ENCODE measurements around the gene APBB1IP.
"Not testable (repeated sequence)": the region's sequence is repeated elsewhere in the genome, so short reads cannot be mapped to it uniquely, and the experiment has no call there.

Gene APBB1IP

GRCh38 chr10:26579256-26580063 lies 141.3 kb downstream of the APBB1IP start:
- TF ChIP-seq CTCF (IDR thresholded peaks at IDR 0.05; ENCODE audit: low read depth, low read length, poor library complexity, severe bottlenecking) = no peak
- no peak for TF ChIP-seq EZH2phosphoT487 (IDR thresholded peaks at IDR 0.05; ENCODE audit: borderline replicate concordance, low read length)

GRCh38 chr10:26586211-26586610 lies 148.1 kb downstream of the APBB1IP start:
- TF ChIP-seq EZH2phosphoT487 (IDR thresholded peaks at IDR 0.05; ENCODE audit: borderline replicate concordance, low read length) (no peak), CTCF (IDR thresholded peaks at IDR 0.05; ENCODE audit: low read depth, low read length, poor library complexity, severe bottlenecking) (no peak)
- Histone ChIP-seq H3K9me2 (replicated peaks; ENCODE audit: control insufficient read depth, low read length) (no peaks in the 10 kb centered on the region), H3K27me3 (ENCODE audit: control insufficient read depth, low read length) (no peaks in the 10 kb centered on the region)

More at GRCh38 chr10:26579256-26580063, 141.3 kb downstream of the APBB1IP start:
- no peak overlapping the region for H3K4me3 ChIP-seq (ENCODE audit: low read length)
- no peaks in the 10 kb centered on the region for H4K20me1 ChIP-seq (ENCODE audit: control insufficient read depth, insufficient read depth, low read depth, low read length)
- no peak overlapping the region for H3K4me2 ChIP-seq (ENCODE audit: low read length)
- peaks cover 2% of the 10 kb centered on the region; the same call in 1 of the 2 replicates for H3F3A ChIP-seq (ENCODE audit: control insufficient read depth, insufficient read depth)
- H3K9me3 ChIP-seq (ENCODE audit: control insufficient read depth, insufficient read depth, low read length) = peaks cover 6% of the 10 kb centered on the region; the same call in 1 of the 2 replicates
- H3K27ac ChIP-seq (ENCODE audit: low read depth, low read length) = no peak overlapping the region
- H3K9me2 ChIP-seq (replicated peaks; ENCODE audit: control insufficient read depth, low read length) = no peaks in the 10 kb centered on the region
- H3K4me1 ChIP-seq (ENCODE audit: control insufficient read depth, low read length) = peaks cover 12% of the 10 kb centered on the region
- no peaks in the 10 kb centered on the region for H3K36me3 ChIP-seq (ENCODE audit: control insufficient read depth, low read length)
- no peaks in the 10 kb centered on the region for H3K27me3 ChIP-seq (ENCODE audit: control insufficient read depth, low read length)
- H3K79me2 ChIP-seq (ENCODE audit: control insufficient read depth, low read length) = no peaks in the 10 kb centered on the region

GRCh38 chr10:26588611-26589010 lies 150.5 kb downstream of the APBB1IP start:
- no peaks in the 10 kb centered on the region for H3K27me3 ChIP-seq (ENCODE audit: control insufficient read depth, low read length)
- no peak overlapping the region for H3K27ac ChIP-seq (ENCODE audit: low read depth, low read length)
- no peak overlapping the region for H3K4me2 ChIP-seq (ENCODE audit: low read length)
- H3K36me3 ChIP-seq (ENCODE audit: control insufficient read depth, low read length) = no peaks in the 10 kb centered on the region
- H3K9me3 ChIP-seq (ENCODE audit: control insufficient read depth, insufficient read depth, low read length) = no peaks in the 10 kb centered on the region
- TF ChIP-seq CTCF (IDR thresholded peaks at IDR 0.05; ENCODE audit: low read depth, low read length, poor library complexity, severe bottlenecking) = no peak
- no peak for TF ChIP-seq EZH2phosphoT487 (IDR thresholded peaks at IDR 0.05; ENCODE audit: borderline replicate concordance, low read length)
- no peaks in the 10 kb centered on the region for H3K4me1 ChIP-seq (ENCODE audit: control insufficient read depth, low read length)
- H3F3A ChIP-seq (ENCODE audit: control insufficient read depth, insufficient read depth) = no peaks in the 10 kb centered on the region
- no peaks in the 10 kb centered on the region for H3K9me2 ChIP-seq (replicated peaks; ENCODE audit: control insufficient read depth, low read length)
- no peaks in the 10 kb centered on the region for H3K79me2 ChIP-seq (ENCODE audit: control insufficient read depth, low read length)
- H3K4me3 ChIP-seq (ENCODE audit: low read length) = no peak overlapping the region
- no peaks in the 10 kb centered on the region for H4K20me1 ChIP-seq (ENCODE audit: control insufficient read depth, insufficient read depth, low read depth, low read length)

More at GRCh38 chr10:26586211-26586610, 148.1 kb downstream of the APBB1IP start:
- H3K36me3 ChIP-seq (ENCODE audit: control insufficient read depth, low read length) = no peaks in the 10 kb centered on the region
- no peak overlapping the region for H3K27ac ChIP-seq (ENCODE audit: low read depth, low read length)
- no peaks in the 10 kb centered on the region for H4K20me1 ChIP-seq (ENCODE audit: control insufficient read depth, insufficient read depth, low read depth, low read length)
- H3K79me2 ChIP-seq (ENCODE audit: control insufficient read depth, low read length) = no peaks in the 10 kb centered on the region
- no peak overlapping the region for H3K4me2 ChIP-seq (ENCODE audit: low read length)
- no peaks in the 10 kb centered on the region for H3K4me1 ChIP-seq (ENCODE audit: control insufficient read depth, low read length)
- no peaks in the 10 kb centered on the region for H3K9me3 ChIP-seq (ENCODE audit: control insufficient read depth, insufficient read depth, low read length)
- H3F3A ChIP-seq (ENCODE audit: control insufficient read depth, insufficient read depth) = no peaks in the 10 kb centered on the region
- no peak overlapping the region for H3K4me3 ChIP-seq (ENCODE audit: low read length)

- not testable (repeated sequence) for H3K4me3 ChIP-seq (ENCODE audit: low read length); H3K27ac ChIP-seq (ENCODE audit: low read depth, low read length); H3F3A ChIP-seq (ENCODE audit: control insufficient read depth, insufficient read depth); H3K9me3 ChIP-seq (ENCODE audit: control insufficient read depth, insufficient read depth, low read length); H3K79me2 ChIP-seq (ENCODE audit: control insufficient read depth, low read length); H3K27me3 ChIP-seq (ENCODE audit: control insufficient read depth, low read length); H3K4me2 ChIP-seq (ENCODE audit: low read length); H4K20me1 ChIP-seq (ENCODE audit: control insufficient read depth, insufficient read depth, low read depth, low read length); H3K36me3 ChIP-seq (ENCODE audit: control insufficient read depth, low read length); H3K4me1 ChIP-seq (ENCODE audit: control insufficient read depth, low read length); H3K9me2 ChIP-seq (replicated peaks; ENCODE audit: control insufficient read depth, low read length)
Measured at GRCh38 chr10:26589813-26590212, 151.7 kb downstream of the APBB1IP start.

Measured in DOHH2 (cell line).